ENCODE data around the gene TMEM236.

DNA sequence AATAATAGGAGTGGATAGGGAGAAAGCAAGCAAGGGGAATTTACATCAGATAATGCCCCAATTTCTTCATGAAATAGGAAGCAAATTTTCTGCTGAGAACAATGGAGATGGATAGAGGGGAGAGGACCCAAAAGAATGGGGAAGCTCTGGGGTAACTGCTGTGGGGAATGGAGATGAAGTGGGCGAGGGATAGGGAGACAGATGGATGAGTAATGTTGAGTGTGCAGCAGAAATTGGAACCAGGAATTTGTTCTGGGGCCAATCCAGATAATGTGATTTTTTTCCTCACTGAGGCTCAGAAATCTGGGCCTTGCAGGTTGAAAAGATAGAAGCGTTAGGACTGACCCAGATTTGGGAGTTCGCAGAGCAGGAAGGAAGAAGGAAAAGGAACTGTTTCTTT lies 32.7 kb downstream of the TMEM236 start:
- TF ChIP-seq, protein P1, sequence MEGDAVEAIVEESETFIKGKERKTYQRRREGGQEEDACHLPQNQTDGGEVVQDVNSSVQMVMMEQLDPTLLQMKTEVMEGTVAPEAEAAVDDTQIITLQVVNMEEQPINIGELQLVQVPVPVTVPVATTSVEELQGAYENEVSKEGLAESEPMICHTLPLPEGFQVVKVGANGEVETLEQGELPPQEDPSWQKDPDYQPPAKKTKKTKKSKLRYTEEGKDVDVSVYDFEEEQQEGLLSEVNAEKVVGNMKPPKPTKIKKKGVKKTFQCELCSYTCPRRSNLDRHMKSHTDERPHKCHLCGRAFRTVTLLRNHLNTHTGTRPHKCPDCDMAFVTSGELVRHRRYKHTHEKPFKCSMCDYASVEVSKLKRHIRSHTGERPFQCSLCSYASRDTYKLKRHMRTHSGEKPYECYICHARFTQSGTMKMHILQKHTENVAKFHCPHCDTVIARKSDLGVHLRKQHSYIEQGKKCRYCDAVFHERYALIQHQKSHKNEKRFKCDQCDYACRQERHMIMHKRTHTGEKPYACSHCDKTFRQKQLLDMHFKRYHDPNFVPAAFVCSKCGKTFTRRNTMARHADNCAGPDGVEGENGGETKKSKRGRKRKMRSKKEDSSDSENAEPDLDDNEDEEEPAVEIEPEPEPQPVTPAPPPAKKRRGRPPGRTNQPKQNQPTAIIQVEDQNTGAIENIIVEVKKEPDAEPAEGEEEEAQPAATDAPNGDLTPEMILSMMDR (conservative IDR thresholded peaks at IDR 0.05; ENCODE audit: low read depth, low read length), result no peak
- no peak for TF ChIP-seq EZH2phosphoT487 (IDR thresholded peaks at IDR 0.05; ENCODE audit: borderline replicate concordance, low read length)
